ENCODE measurements around the gene CACNA1C. TPM values are rescaled to one million over a fixed set of nuclear protein-coding genes. Genes with fewer than 3 reads are reported as not detected.

Gene CACNA1C
- total and polyA plus RNA-seq, 2 donors (not counting 1 experiment from before 2014, with no cell fraction given): 0.01 to 0.02 TPM

GRCh38 chr12:2526371-2526770 is 473.6 kb downstream of the CACNA1C start:
- H3K27me3 Mint-ChIP-seq: peaks cover 12% of the 10 kb centered on the region
- Histone ChIP-seq H3K9me3 (ENCODE audit: control extremely low read depth in 1 of 3, control insufficient read depth in 2 of 3, insufficient read depth in 1 of 3, low read length in 2 of 3) (peaks cover 0 to 1% (median 0%) of the 10 kb centered on the region in 3 donors), H3K4me2 (replicated peaks; ENCODE audit: low read depth, low read length, poor library complexity, severe bottlenecking) (no peak overlapping the region), H3K27me3 (replicated peaks in 1 of 4; ENCODE audit: control extremely low read depth in 1 of 4, control insufficient read depth in 3 of 4, insufficient read depth in 4 of 4, low read length in 3 of 4) (no peaks in the 10 kb centered on the region), H3K36me3 (replicated peaks in 1 of 2; ENCODE audit: control extremely low read depth in 1 of 2, control insufficient read depth in 1 of 2, extremely low read depth in 1 of 2, insufficient read depth in 2 of 2, low read length in 1 of 2) (no peaks in the 10 kb centered on the region), H3K27ac (ENCODE audit: low read length in 2 of 2) (no peak overlapping the region), H3K4me1 (ENCODE audit: control insufficient read depth in 2 of 2, insufficient read depth in 2 of 2, low read length in 2 of 2) (no peaks in the 10 kb centered on the region), H3K79me2 (ENCODE audit: control insufficient read depth, insufficient read depth, low read length) (no peaks in the 10 kb centered on the region), H3K9ac (ENCODE audit: low read length) (no peak overlapping the region), H2AFZ (ENCODE audit: insufficient read depth, low read depth, low read length, poor library complexity, severe bottlenecking) (no peak overlapping the region), H4K20me1 (ENCODE audit: control insufficient read depth, insufficient read depth, low read length, poor library complexity, severe bottlenecking) (no peaks in the 10 kb centered on the region), H3K4me3 (ENCODE audit: control extremely low read depth in 1 of 5, extremely low read depth in 1 of 5, insufficient read depth in 1 of 5, low read depth in 2 of 5, low read length in 4 of 5) (no peak overlapping the region)
- ChIA-PET CTCF (no interaction called here), POLR2A (no interaction called here)
- no peak for TF ChIP-seq CTCF (IDR thresholded peaks at IDR 0.05)
- TF ChIP-seq EZH2 (IDR thresholded peaks at IDR 0.05; ENCODE audit: borderline replicate concordance, insufficient read depth, low read depth, low read length, poor library complexity, severe bottlenecking): no peak
- H3K4me1 Mint-ChIP-seq: no peaks in the 10 kb centered on the region
- H3K27ac Mint-ChIP-seq: no peak overlapping the region
- H3K9me3 Mint-ChIP-seq (ENCODE audit: insufficient read depth): no peaks in the 10 kb centered on the region
- DNase-seq: no peak
- ATAC-seq (ENCODE audit: low read depth): no peak
- intact Hi-C loops (cut with micrococcal nuclease): no loop called here
- 100% methylated on average over 2 of the region's 6 CpGs for WGBS (ENCODE audit: insufficient coverage)
- H3K4me3 Mint-ChIP-seq: no peak overlapping the region

- CTCF ChIA-PET: no interaction called here
- TF ChIP-seq CTCF (IDR thresholded peaks at IDR 0.05) (no peak), EZH2 (IDR thresholded peaks at IDR 0.05; ENCODE audit: borderline replicate concordance, insufficient read depth, low read depth, low read length, poor library complexity, severe bottlenecking) (no peak)
- Histone ChIP-seq H3K9me3 (ENCODE audit: control extremely low read depth in 1 of 3, control insufficient read depth in 2 of 3, insufficient read depth in 1 of 3, low read length in 2 of 3) (no peaks in the 10 kb centered on the region), H3K79me2 (ENCODE audit: control insufficient read depth, insufficient read depth, low read length) (no peaks in the 10 kb centered on the region), H3K27ac (ENCODE audit: low read length in 2 of 2) (no peak overlapping the region), H4K20me1 (ENCODE audit: control insufficient read depth, insufficient read depth, low read length, poor library complexity, severe bottlenecking) (no peaks in the 10 kb centered on the region), H3K4me2 (replicated peaks; ENCODE audit: low read depth, low read length, poor library complexity, severe bottlenecking) (no peak overlapping the region), H3K36me3 (replicated peaks in 1 of 2; ENCODE audit: control extremely low read depth in 1 of 2, control insufficient read depth in 1 of 2, extremely low read depth in 1 of 2, insufficient read depth in 2 of 2, low read length in 1 of 2) (no peaks in the 10 kb centered on the region), H3K4me3 (ENCODE audit: control extremely low read depth in 1 of 5, extremely low read depth in 1 of 5, insufficient read depth in 1 of 5, low read depth in 2 of 5, low read length in 4 of 5) (no peak overlapping the region), H2AFZ (ENCODE audit: insufficient read depth, low read depth, low read length, poor library complexity, severe bottlenecking) (no peak overlapping the region), H3K27me3 (replicated peaks in 1 of 4; ENCODE audit: control extremely low read depth in 1 of 4, control insufficient read depth in 3 of 4, insufficient read depth in 4 of 4, low read length in 3 of 4) (no peaks in the 10 kb centered on the region), H3K4me1 (ENCODE audit: control insufficient read depth in 2 of 2, insufficient read depth in 2 of 2, low read length in 2 of 2) (no peaks in the 10 kb centered on the region), H3K9ac (ENCODE audit: low read length) (no peak overlapping the region)
- H3K27me3 Mint-ChIP-seq: peaks cover 11% of the 10 kb centered on the region
- H3K4me1 Mint-ChIP-seq: no peaks in the 10 kb centered on the region
- POLR2A ChIA-PET: no interaction called here
- no peak for DNase-seq
- H3K9me3 Mint-ChIP-seq (ENCODE audit: insufficient read depth): no peaks in the 10 kb centered on the region
- intact Hi-C loops (cut with micrococcal nuclease): no loop called here
- WGBS (ENCODE audit: insufficient coverage): 82% methylated on average over 4 of the region's 4 CpGs
- no peak overlapping the region for H3K4me3 Mint-ChIP-seq
- H3K27ac Mint-ChIP-seq: no peak overlapping the region
- no peak for ATAC-seq (ENCODE audit: low read depth)
Measured at GRCh38 chr12:2528001-2528400, 475.2 kb downstream of the CACNA1C start.

Data from B cell (primary cell).